Fibroblast of mammary gland (primary cell): Measurements from ENCODE around the gene ZNF598.
A peak's percentile ranks its signal among the peaks of the same experiment; 100 is the strongest.

Experiments used
- DNase-seq: peaks from one replicate; pipeline ENCODE4 v3.0.0-alpha.2; 2010; ENCODE audit warnings: low read depth
- H3K4me3 ChIP-seq: 2 replicates; pipeline ENCODE4 v1.5.1; 2011; ENCODE audit warnings: low read depth, mild to moderate bottlenecking, low read length, moderate library complexity; ENCODE audit not compliant: control insufficient read depth
- CTCF ChIP-seq: conservative IDR thresholded peaks from 2 replicates; pipeline ENCODE4 v1.5.1; 2011; ENCODE audit warnings: low read depth, low read length, inconsistent platforms; ENCODE audit not compliant: control insufficient read depth, insufficient read depth

The ZNF598 gene

GRCh38 chr16:1979271-1980029 lies 30.2 kb downstream of the ZNF598 start:
- no peak overlapping the region for H3K4me3 ChIP-seq
- no peak for TF ChIP-seq CTCF
- DNase-seq = peak; percentile 15

GRCh38 chr16:1978476-1979120 lies 31.0 kb downstream of the ZNF598 start:
- no peak for TF ChIP-seq CTCF
- DNase-seq = no peak
- H3K4me3 ChIP-seq = no peak overlapping the region

GRCh38 chr16:1977875-1978268 lies 31.7 kb downstream of the ZNF598 start:
- TF ChIP-seq CTCF = no peak
- no peak overlapping the region for H3K4me3 ChIP-seq
- no peak for DNase-seq

- no peak overlapping the region for H3K4me3 ChIP-seq
- DNase-seq = no peak
- TF ChIP-seq CTCF = no peak
These were observed 32.4 kb downstream of the ZNF598 start for GRCh38 chr16:1976951-1977874.

GRCh38 chr16:1976216-1976520 lies 33.5 kb downstream of the ZNF598 start:
- no peak overlapping the region for H3K4me3 ChIP-seq
- DNase-seq = no peak
- TF ChIP-seq CTCF = no peak

GRCh38 chr16:1975432-1976215 lies 34.0 kb downstream of the ZNF598 start:
- no peak for TF ChIP-seq CTCF
- DNase-seq = no peak
- H3K4me3 ChIP-seq = no peak overlapping the region
